NCI-H526 treated with DMSO at 0.1 percent for 48 hours (cell line): ENCODE results near the gene ARHGAP25.

Experiments used
- DNase-seq: peaks from one replicate; lab custom pipeline; 2025; lab: John Stamatoyannopoulos, UW

ARHGAP25 gene

DNA sequence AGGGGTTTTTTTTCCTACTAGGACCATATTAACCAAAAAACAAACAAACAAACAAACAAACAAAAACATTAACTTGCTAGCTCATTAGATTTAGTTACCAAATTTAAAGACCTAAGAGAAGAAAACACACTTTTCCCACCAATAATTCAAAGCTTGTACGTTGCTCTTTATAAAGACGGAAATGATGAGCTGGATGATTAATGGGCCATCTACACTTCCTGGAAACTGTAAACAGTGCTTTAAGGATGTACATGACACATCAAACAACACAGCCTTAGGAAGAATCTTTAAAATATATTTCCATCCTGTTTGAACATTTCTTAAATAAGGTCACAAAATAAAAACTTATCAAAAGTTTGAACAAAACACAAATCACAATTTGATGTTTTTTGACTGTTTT, 135.6 kb downstream of the ARHGAP25 start:
- DNase-seq = no peak

DNA sequence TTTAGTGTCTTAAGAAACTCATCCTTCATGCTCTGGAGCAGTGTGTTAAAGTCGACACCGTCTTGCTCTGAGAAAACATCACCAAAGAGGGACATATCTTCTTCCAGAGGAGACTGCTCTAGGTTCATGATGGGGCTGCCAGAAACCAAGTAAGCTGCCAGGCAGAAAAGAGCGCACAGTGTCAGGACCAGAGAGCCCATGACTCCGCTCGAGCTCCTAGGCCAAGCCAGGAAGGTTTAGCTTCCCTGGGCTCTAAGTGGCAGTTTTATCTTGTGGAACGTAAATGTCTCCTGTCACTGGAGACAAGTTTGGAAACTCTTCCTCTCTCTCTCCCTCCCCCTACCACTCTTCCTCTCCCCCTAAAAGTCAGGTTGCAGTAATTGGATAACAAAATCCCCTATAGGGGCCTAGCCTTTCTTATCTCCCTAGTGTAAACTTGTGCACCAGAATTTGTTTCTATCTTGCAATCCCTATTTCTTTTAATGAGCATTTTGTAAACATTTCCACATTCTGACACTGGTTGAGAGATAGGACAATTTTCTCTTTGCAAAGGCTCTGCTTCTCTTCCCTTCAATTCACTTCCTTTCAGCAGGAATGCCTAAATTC, 136.7 kb downstream of the ARHGAP25 start, which contains the start of gene BMP10:
TSS of gene BMP10 (minus strand) at position 239 of the 606 bp plus-strand sequence. CDS start at position 200, 39 bp downstream.
- no peak for DNase-seq
